ENCODE measurements around the gene PIK3R1. TPM values are rescaled to one million over a fixed set of nuclear protein-coding genes. Genes with fewer than 3 reads are reported as not detected.

Gene PIK3R1
- total RNA-seq, 1 experiment from 2014 or later = 11.3 TPM

DNA sequence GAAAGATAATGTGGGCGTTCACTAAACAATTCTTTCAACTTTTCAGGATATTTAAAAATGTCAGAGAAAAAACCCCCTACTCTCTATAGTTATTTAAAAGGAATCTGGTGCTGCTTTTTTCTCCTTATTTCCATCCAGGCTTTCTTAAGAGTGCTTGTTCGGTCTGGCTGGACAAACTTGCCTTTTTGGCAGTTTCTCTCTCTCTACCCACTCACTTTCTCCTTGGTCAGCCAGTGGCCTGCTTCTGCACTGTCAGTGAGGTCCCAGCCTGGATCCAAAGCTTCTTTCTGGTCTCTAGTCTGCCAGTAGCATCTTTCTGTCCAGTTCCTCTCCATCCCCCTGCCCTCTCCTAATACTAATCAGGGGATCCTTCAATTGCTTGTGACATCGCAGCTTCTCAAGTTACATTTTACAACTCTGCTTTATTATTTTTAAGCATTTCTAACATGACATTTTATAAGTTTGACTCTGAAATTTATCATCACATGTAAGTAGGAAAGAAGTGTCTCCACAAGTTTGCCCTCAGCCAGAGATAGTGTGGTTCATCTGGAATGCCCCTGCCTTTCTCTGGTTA is 50.4 kb downstream of the PIK3R1 start:
- H3K9me3 Mint-ChIP-seq = peaks cover 3 to 14% of the 10 kb centered on the region in 2 experiments; a peak in 2 of 5 replicates
- no peak overlapping the region for H3K27ac ChIP-seq (ENCODE audit: insufficient read length, low read depth, low read length)
- no peaks in the 10 kb centered on the region for H3K4me1 ChIP-seq (ENCODE audit: insufficient read depth, low read length)
- H4K91ac ChIP-seq (ENCODE audit: insufficient read length, low read depth, low read length) = no peak overlapping the region
- H3K23ac ChIP-seq (ENCODE audit: insufficient read length, low read depth, low read length) = no peak overlapping the region
- DNase-seq = no peak
- no peak overlapping the region for H3K4me2 ChIP-seq (ENCODE audit: insufficient read depth, insufficient read length, low read length)
- no CpG with 5 or more reads among the region's 3 CpGs for WGBS (ENCODE audit: extremely low coverage, insufficient read length, low lambda C conversion rate)
- no peak overlapping the region for H3K14ac ChIP-seq (ENCODE audit: insufficient read depth, low read length)
- no peak overlapping the region for H2BK15ac ChIP-seq (ENCODE audit: low read depth, low read length)
- H4K20me1 ChIP-seq (ENCODE audit: control insufficient read depth, insufficient read depth, insufficient read length) = no peaks in the 10 kb centered on the region
- no peak overlapping the region for H2AK5ac ChIP-seq (ENCODE audit: insufficient read length, low read length)
- TF ChIP-seq, protein P1, sequence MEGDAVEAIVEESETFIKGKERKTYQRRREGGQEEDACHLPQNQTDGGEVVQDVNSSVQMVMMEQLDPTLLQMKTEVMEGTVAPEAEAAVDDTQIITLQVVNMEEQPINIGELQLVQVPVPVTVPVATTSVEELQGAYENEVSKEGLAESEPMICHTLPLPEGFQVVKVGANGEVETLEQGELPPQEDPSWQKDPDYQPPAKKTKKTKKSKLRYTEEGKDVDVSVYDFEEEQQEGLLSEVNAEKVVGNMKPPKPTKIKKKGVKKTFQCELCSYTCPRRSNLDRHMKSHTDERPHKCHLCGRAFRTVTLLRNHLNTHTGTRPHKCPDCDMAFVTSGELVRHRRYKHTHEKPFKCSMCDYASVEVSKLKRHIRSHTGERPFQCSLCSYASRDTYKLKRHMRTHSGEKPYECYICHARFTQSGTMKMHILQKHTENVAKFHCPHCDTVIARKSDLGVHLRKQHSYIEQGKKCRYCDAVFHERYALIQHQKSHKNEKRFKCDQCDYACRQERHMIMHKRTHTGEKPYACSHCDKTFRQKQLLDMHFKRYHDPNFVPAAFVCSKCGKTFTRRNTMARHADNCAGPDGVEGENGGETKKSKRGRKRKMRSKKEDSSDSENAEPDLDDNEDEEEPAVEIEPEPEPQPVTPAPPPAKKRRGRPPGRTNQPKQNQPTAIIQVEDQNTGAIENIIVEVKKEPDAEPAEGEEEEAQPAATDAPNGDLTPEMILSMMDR (conservative IDR thresholded peaks at IDR 0.05) = no peak
- no peaks in the 10 kb centered on the region for H3K79me2 ChIP-seq (ENCODE audit: insufficient read depth, low read length)
- no peaks in the 10 kb centered on the region for H3K79me1 ChIP-seq (ENCODE audit: insufficient read depth, low read depth, low read length, poor library complexity, severe bottlenecking)
- H2BK5ac ChIP-seq (ENCODE audit: insufficient read length, low read length) = no peak overlapping the region
- peaks cover 0 to 15% (median 3%) of the 10 kb centered on the region in 3 experiments; a peak in 4 of 7 replicates for H3K36me3 Mint-ChIP-seq (ENCODE audit: insufficient read depth in 1 of 3, low read depth in 3 of 3)
- peak overlapping the region in 1 of 3 experiments; percentile 5; a peak in 1 of 7 replicates for H3K27ac Mint-ChIP-seq
- no peak overlapping the region for H3T11ph ChIP-seq (ENCODE audit: low read length)
- no peak overlapping the region for H4K5ac ChIP-seq (ENCODE audit: insufficient read length, low read depth, low read length)
- no peak overlapping the region for H3K4ac ChIP-seq (ENCODE audit: low read depth, low read length)
- no peaks in the 10 kb centered on the region for H3K4me1 Mint-ChIP-seq
- H4K8ac ChIP-seq (replicated peaks; ENCODE audit: insufficient read length, low read depth, low read length) = no peak overlapping the region
- H3K9ac ChIP-seq (ENCODE audit: extremely low read depth, insufficient read length, low read length) = no peak overlapping the region
- H2AFZ ChIP-seq (ENCODE audit: low read length) = no peak overlapping the region
- H3K23me2 ChIP-seq (ENCODE audit: insufficient read length, low read depth, low read length, poor library complexity, severe bottlenecking) = no peaks in the 10 kb centered on the region
- H3K4me3 Mint-ChIP-seq = no peak overlapping the region
- H3K18ac ChIP-seq (ENCODE audit: insufficient read length, low read depth, low read length) = no peak overlapping the region
- no peaks in the 10 kb centered on the region for H3K27me3 Mint-ChIP-seq (ENCODE audit: low read depth)
- H2BK120ac ChIP-seq (ENCODE audit: low read depth, low read length, poor library complexity, severe bottlenecking) = no peak overlapping the region
- H3K9me3 ChIP-seq (ENCODE audit: control insufficient read depth, low read depth, low read length) = no peaks in the 10 kb centered on the region
- H3K56ac ChIP-seq (ENCODE audit: insufficient read length, low read depth, low read length) = no peak overlapping the region
- H3K27me3 ChIP-seq (ENCODE audit: insufficient read depth, low read length) = no peaks in the 10 kb centered on the region
- no peak overlapping the region for H2BK20ac ChIP-seq (ENCODE audit: low read depth, low read length, poor library complexity, severe bottlenecking)
- no peak overlapping the region for H2BK12ac ChIP-seq (ENCODE audit: insufficient read length, low read depth, low read length)

Measured in H9 (cell line).